ENCODE data around the gene BDKRB2.
"Not testable (repeated sequence)": the region's sequence is repeated elsewhere in the genome, so short reads cannot be mapped to it uniquely, and the experiment has no call there.

BDKRB2 gene

DNA sequence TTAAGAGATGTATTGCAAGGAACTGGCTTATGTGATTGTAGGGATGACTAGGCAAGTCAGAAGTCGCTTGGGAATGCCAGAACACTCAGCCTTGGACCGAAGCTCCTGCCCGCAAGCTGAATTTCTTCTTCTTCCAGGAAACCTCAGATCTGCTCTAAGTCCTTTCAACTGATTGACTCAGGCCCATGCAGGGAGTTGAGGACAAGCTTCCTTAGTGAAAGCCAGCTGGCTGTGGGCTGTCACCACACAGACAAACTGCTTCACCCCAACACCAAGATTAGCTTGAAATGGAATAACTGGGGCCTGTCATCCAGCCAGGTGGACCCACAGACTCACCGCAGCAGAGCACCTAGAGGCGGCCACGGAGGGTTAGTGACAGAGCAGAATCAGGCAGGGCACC, 24.7 kb downstream of the BDKRB2 start:
- DNase-seq, result no peak

- no peak for DNase-seq
Measured at GRCh38 chr14:96231056-96231455, 26.4 kb downstream of the BDKRB2 start.

- no peak for DNase-seq
Measured at GRCh38 chr14:96231526-96232130, 27.0 kb downstream of the BDKRB2 start.

- no peak for DNase-seq
Measured at GRCh38 chr14:96232506-96232905, 27.9 kb downstream of the BDKRB2 start.

- no peak for DNase-seq
Measured at GRCh38 chr14:96233661-96234060, 29.0 kb downstream of the BDKRB2 start.

- DNase-seq, result no peak
Measured at GRCh38 chr14:96235426-96235825, 30.8 kb downstream of the BDKRB2 start.

DNA sequence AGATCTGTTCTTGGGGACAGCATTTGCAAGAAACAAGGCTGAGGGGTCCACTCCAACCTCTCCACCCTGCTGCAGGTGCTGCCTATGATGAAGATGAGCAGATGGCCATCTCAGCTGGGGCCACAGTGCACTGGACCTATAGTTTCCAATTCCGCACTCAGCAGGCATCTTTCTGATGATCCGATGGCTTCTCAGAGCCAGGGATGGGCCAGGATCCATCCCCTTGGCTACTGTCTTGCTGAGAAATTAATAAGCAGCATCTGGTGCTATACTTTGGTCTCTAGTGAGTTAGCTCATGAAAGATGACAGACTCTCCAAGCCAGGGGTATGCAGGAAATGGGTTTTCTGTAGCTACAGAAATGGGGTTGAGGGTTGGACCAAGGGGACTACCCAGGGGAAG, 33.0 kb downstream of the BDKRB2 start:
- no peak for DNase-seq

DNA sequence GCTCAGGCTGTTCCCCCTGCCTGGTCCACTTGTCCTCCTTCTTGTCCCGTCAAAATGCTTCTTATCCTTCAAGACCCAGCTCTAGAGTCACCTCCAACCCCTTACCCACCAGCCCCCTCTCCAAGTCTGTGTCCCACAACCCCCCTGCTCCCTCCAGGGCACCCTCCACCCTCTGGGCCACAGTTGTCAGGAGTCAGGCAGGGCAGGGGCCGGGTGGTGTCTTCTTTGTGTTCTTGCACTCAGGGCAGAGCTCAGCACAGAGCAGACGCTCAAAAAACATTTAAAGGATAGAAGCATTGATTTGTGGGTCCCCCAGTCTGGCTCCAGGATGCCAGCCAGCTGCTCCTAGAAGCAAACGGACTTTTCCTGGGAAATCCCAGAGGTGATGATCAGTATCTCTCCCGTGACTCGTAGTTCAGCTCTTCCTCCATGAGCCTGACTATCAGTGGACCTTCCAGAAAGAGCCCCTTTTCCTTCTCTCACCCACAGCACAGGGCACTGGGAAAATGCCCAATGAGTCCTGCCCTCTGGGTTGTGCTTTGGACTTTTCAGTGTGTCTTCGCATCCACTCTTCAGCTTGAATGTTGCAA, 34.1 kb downstream of the BDKRB2 start:
- DNase-seq, result no peak

- DNase-seq, result no peak
Measured at GRCh38 chr14:96239711-96240141, 35.1 kb downstream of the BDKRB2 start.

GRCh38 chr14:96240641-96241040, 36.0 kb downstream of the BDKRB2 start:
- no peak for DNase-seq

DNA sequence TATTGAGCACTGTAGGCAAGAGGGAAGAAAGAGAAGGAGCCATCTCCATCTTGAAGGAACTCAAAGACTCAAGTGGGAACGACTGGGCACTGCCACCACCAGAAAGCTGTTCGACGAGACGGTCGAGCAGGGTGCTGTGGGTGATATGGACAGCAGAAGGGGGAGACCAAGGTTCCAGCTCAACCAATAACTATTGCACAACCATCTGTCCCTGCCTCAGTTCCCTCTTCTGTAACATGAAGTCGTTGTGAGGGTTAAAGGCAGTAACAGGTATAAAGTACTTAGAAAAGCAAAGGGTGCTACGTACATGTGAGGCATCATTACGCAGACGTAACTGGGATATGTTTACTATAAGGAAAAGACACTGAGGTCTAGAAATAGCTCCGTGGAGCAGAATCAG, 37.5 kb downstream of the BDKRB2 start:
- no peak for DNase-seq

- no peak for DNase-seq
Measured at GRCh38 chr14:96243785-96244184, 39.1 kb downstream of the BDKRB2 start.

- DNase-seq, result not testable (repeated sequence)
Measured at GRCh38 chr14:96245074-96245473, 40.4 kb downstream of the BDKRB2 start.

DNA sequence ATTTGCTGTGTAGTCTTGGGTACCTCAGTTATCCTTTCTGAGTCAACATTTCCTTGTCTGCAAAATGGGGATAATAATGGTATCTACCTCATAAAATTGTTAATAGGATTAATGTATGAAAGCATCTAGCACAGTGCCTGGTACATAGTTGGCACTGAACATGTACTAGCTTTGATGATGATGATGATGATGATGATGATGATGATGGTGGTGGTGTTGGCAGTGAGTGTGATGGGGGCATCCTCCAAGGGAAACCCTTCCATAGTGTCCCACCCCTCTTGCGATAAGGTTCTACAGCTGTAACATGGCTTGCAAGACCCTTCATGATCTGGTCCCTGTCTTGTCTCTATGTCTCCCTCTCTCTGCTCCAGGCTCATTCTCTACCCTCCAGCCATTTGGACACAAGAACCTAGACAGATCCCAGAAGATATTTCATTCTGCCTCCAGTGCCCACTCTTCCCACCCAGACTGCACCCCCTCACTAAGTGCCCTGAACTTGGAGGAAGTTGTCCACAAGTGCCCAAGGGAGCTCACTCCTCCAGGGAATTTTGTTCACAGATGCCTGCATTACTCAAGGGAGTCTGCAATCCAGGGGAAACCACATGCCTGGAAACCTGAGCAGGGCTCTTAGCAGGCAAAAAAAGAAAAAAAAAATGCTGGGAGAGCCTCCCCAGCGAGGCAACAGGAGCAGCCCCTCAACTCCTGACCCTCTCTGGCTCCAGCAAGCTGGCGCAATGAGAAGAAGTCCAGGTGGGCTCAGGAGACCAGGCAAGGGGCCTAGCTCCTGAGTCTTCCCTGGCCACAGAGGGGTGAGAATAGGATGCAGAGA, 41.3 kb downstream of the BDKRB2 start:
- DNase-seq, result no peak

DNA sequence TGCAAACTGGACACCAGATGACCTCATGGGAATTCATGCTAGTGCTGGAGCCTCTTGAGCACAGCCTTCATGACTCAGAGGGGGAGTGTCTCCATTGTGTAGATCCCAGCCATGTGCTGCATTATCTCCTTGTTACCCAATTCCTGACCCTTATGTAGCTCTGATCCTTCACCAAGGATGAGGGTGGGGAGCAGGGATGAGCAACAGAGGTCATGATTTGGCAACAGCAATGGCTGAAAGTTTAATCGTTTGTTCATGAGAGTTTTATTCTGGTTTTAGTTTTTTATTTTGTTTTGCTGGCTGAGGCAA, 41.9 kb downstream of the BDKRB2 start:
- no peak for DNase-seq

DNA sequence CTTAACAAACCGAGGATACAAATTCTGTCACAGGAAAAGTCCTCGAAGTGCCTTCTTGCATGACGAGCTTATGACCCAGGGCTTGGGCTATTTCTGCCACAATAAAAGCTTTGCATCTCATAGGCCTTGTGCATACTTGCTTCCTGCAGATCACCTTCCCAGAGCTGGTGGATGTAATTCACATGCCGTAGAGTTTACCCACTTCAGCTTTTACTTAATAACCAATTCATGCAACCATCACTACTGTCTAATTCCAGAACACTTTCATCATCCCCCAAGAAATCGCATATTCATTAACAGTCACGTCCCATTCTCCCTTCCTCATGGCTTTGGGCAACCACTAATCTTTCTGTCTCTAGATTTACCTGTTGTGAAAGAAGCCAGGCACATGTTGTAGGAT, 42.4 kb downstream of the BDKRB2 start:
- no peak for DNase-seq

- no peak for DNase-seq
Measured at GRCh38 chr14:96249029-96249428, 44.4 kb downstream of the BDKRB2 start.

DNA sequence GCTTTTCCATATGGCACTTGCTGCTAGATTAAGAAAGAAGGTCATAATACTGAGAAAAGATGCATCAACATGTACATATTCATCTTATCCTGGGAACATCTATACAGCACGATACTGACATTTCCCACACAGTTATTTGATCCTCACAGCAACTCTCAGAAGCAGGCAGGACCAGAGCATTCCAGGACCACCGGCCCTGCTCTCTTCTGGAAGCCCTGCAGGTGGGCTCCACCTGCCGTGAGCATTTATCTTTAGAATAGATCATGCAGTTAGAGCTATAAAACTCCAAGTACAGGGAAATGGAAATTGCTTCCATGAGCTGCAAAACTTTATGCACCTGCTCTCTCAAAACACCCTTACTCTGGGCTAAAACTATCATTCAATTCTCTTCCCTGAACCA, 45.8 kb downstream of the BDKRB2 start:
- DNase-seq, result no peak

- DNase-seq, result no peak
Measured at GRCh38 chr14:96251656-96252155, 47.1 kb downstream of the BDKRB2 start.

GRCh38 chr14:96252323-96252998, 47.8 kb downstream of the BDKRB2 start:
- DNase-seq, result peak; percentile 26

DNA sequence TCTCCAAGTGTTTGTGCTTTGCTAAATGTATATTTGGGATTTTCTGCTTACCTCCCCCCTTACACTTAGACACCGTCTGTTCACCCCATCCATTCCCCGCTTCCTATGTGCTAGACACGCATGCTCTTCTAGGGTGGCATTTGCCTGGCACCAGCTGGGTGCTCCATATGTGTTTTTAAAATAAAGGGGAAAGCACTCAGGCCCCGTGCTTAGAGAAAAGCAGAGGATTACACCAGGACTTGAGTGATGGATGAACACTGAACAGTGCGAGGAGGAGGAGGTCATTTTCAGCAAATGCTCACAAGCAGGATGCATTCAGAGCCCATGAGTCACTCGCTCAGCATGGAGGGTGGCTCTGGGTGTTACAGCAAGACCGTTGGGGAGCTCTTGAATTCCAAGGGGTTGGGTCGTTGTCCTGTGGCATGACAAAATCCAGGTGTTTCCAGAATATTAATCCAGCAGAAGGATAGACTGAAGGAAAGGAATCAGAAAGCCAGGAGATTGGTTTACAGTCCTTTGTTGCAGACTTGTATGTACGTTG, 48.4 kb downstream of the BDKRB2 start:
- DNase-seq, result no peak

- DNase-seq, result no peak
Measured at GRCh38 chr14:96254687-96255086, 50.0 kb downstream of the BDKRB2 start.
